GM19468 (cell line): ENCODE data around the gene FADS1.

ENCODE experiments used
- ATAC-seq: cut with Tn5 transposase; IDR thresholded peaks from one replicate; pipeline ENCODE4 v1.9.1; 2021; ENCODE audit warnings: mild to moderate bottlenecking, moderate library complexity, moderate number of reproducible peaks; ENCODE audit not compliant: unreplicated experiment; ENCODE audit errors: extremely low read depth

The FADS1 gene

GRCh38 chr11:61780581-61781162, 36.1 kb downstream of the FADS1 start:
- ATAC-seq = no peak

GRCh38 chr11:61779666-61780525, 36.9 kb downstream of the FADS1 start:
- no peak for ATAC-seq

GRCh38 chr11:61778920-61779650, 37.7 kb downstream of the FADS1 start:
- no peak for ATAC-seq

- no peak for ATAC-seq
Observed at GRCh38 chr11:61778357-61778886, 38.4 kb downstream of the FADS1 start.

GRCh38 chr11:61777234-61778090, 39.3 kb downstream of the FADS1 start:
- ATAC-seq = no peak

GRCh38 chr11:61776561-61777075, 40.2 kb downstream of the FADS1 start:
- peak; percentile 25 for ATAC-seq

GRCh38 chr11:61775606-61776554, 40.9 kb downstream of the FADS1 start:
- ATAC-seq = no peak

- no peak for ATAC-seq
Observed at GRCh38 chr11:61775106-61775505, 41.7 kb downstream of the FADS1 start.

GRCh38 chr11:61774411-61774810, 42.4 kb downstream of the FADS1 start:
- ATAC-seq = no peak

GRCh38 chr11:61773809-61774208, 43.0 kb downstream of the FADS1 start:
- ATAC-seq = no peak

- no peak for ATAC-seq
Observed at GRCh38 chr11:61773356-61773755, 43.4 kb downstream of the FADS1 start.

- ATAC-seq = no peak
Observed at GRCh38 chr11:61771985-61772455, 44.8 kb downstream of the FADS1 start.

GRCh38 chr11:61771195-61771894, 45.5 kb downstream of the FADS1 start:
- ATAC-seq = no peak

GRCh38 chr11:61769946-61770683, 46.7 kb downstream of the FADS1 start:
- no peak for ATAC-seq

- ATAC-seq = no peak
Observed at GRCh38 chr11:61769169-61769920, 47.5 kb downstream of the FADS1 start.

- ATAC-seq = no peak
Observed at GRCh38 chr11:61768376-61769076, 48.3 kb downstream of the FADS1 start.
